Gastroesophageal sphincter (tissue), 3 donors: ENCODE data around the gene PHLDB1.

ENCODE experiments used
- EP300 ChIP-seq: sonication (generic); formaldehyde crosslinking; IDR thresholded peaks from one replicate; pipeline ENCODE4 v1.6.1; 2017; ENCODE audit warnings: antibody characterized with exemption, mild to moderate bottlenecking
- POLR2AphosphoS5 ChIP-seq: sonication (generic); formaldehyde crosslinking; IDR thresholded peaks from one replicate; pipeline ENCODE4 v1.6.1; 2017; ENCODE audit warnings: antibody characterized with exemption
- TF ChIP-seq, protein P1 (sequence below), 4 experiments: fragments of 200-600 bp in 2 of 4; fragments of 450-650 bp in 2 of 4; sonication (generic) in 1 of 4; IDR thresholded peaks; one replicate each; pipeline ENCODE4 v1.5.1; 2017 to 2019; ENCODE audit warnings: antibody characterized with exemption in 4 of 4, mild to moderate bottlenecking in 2 of 4, moderate library complexity in 2 of 4

GRCh38 chr11:118689503-118689851, 82.1 kb downstream of the PHLDB1 start:
- TF ChIP-seq, protein P1, sequence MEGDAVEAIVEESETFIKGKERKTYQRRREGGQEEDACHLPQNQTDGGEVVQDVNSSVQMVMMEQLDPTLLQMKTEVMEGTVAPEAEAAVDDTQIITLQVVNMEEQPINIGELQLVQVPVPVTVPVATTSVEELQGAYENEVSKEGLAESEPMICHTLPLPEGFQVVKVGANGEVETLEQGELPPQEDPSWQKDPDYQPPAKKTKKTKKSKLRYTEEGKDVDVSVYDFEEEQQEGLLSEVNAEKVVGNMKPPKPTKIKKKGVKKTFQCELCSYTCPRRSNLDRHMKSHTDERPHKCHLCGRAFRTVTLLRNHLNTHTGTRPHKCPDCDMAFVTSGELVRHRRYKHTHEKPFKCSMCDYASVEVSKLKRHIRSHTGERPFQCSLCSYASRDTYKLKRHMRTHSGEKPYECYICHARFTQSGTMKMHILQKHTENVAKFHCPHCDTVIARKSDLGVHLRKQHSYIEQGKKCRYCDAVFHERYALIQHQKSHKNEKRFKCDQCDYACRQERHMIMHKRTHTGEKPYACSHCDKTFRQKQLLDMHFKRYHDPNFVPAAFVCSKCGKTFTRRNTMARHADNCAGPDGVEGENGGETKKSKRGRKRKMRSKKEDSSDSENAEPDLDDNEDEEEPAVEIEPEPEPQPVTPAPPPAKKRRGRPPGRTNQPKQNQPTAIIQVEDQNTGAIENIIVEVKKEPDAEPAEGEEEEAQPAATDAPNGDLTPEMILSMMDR (IDR thresholded peaks at IDR 0.05), result no peak
- no peak for TF ChIP-seq EP300
- no peak for TF ChIP-seq POLR2AphosphoS5
